Lower lobe of right lung (tissue), 2 donors: ENCODE data around the gene WASHC4. TPM values are rescaled to one million over a fixed set of nuclear protein-coding genes. Genes with fewer than 3 reads are reported as not detected.

Source experiments
- ATAC-seq, 2 donors: fragments of 200-7000 bp; cut with Tn5 transposase; one replicate each; pipeline ENCODE4 v1.9.1; 2020 to 2022; ENCODE audit warnings: mild to moderate bottlenecking in 2 of 2, moderate library complexity in 2 of 2
- DNase-seq: peaks from one replicate; pipeline ENCODE4 v3.0.0-alpha.2; 2020
- H3K27ac ChIP-seq: fragments of 200-600 bp; one replicate; pipeline ENCODE4 v1.8.0; 2022
- H3K27me3 ChIP-seq: fragments of 200-600 bp; one replicate; pipeline ENCODE4 v1.8.0; 2022; ENCODE audit warnings: low read depth
- H3K36me3 ChIP-seq: fragments of 200-600 bp; one replicate; pipeline ENCODE4 v1.8.0; 2022; ENCODE audit warnings: mild to moderate bottlenecking
- H3K4me1 ChIP-seq: fragments of 200-600 bp; one replicate; pipeline ENCODE4 v1.8.0; 2022
- H3K4me3 ChIP-seq: fragments of 200-600 bp; one replicate; pipeline ENCODE4 v1.8.0; 2022; ENCODE audit warnings: mild to moderate bottlenecking
- H3K9me3 ChIP-seq: fragments of 200-600 bp; one replicate; pipeline ENCODE4 v1.8.0; 2022
- CTCF ChIP-seq: fragments of 200-600 bp; IDR thresholded peaks from one replicate; pipeline ENCODE4 v1.8.0; 2022; ENCODE audit warnings: antibody characterized with exemption, mild to moderate bottlenecking
- intact Hi-C: fragments of 100-400 bp; cut with DNase I; formaldehyde crosslinking; loops from one replicate; pipeline ENCODE4 v1.11.0; 2022
- total RNA-seq: library from RNA; stranded (reverse); fragmentation: NEBNext Ultra II Directional; extraction: Animal tissue kit (Norgen Biotek cat#: 25700); gene quantifications from one replicate; pipeline ENCODE4 v1.2.1, GENCODE V29; 2021
- donor health status: DM: no; HTN: yes; CAD: no; lungs with severe emphysema.

WASHC4 gene
- total RNA-seq, 1 donor from 2014 or later = 68.9 TPM

- peaks cover 96% of the 10 kb centered on the region for H3K36me3 ChIP-seq
- no peak for TF ChIP-seq CTCF
- H3K4me3 ChIP-seq = no peak overlapping the region
Observed at GRCh38 chr12:105204127-105204526, 96.6 kb downstream of the WASHC4 start.

GRCh38 chr12:105204916-105205315 is 97.4 kb downstream of the WASHC4 start:
- intact Hi-C loops = no loop called here
- TF ChIP-seq CTCF = no peak
- no peak overlapping the region for H3K4me3 ChIP-seq
- no peak overlapping the region for H3K27ac ChIP-seq
- H3K27me3 ChIP-seq = no peaks in the 10 kb centered on the region
- H3K9me3 ChIP-seq = no peaks in the 10 kb centered on the region
- DNase-seq (no peak), ATAC-seq (no peak)
- H3K4me1 ChIP-seq = no peaks in the 10 kb centered on the region
- H3K36me3 ChIP-seq = peaks cover 97% of the 10 kb centered on the region

More at GRCh38 chr12:105204127-105204526, 96.6 kb downstream of the WASHC4 start:
- Histone ChIP-seq H3K4me1 (no peaks in the 10 kb centered on the region), H3K27me3 (no peaks in the 10 kb centered on the region), H3K27ac (no peak overlapping the region), H3K9me3 (no peaks in the 10 kb centered on the region)
- ATAC-seq = no peak
- intact Hi-C loops = no loop called here
- no peak for DNase-seq

GRCh38 chr12:105205322-105206048 is 98.0 kb downstream of the WASHC4 start:
- ATAC-seq = peak; percentile 41 to 49
- no peaks in the 10 kb centered on the region for H3K4me1 ChIP-seq
- H3K36me3 ChIP-seq = peaks cover 96% of the 10 kb centered on the region
- intact Hi-C loops = no loop called here
- no peak overlapping the region for H3K27ac ChIP-seq
- H3K4me3 ChIP-seq = no peak overlapping the region
- H3K9me3 ChIP-seq = no peaks in the 10 kb centered on the region
- no peak for TF ChIP-seq CTCF
- no peak for DNase-seq
- H3K27me3 ChIP-seq = no peaks in the 10 kb centered on the region

- no peak for TF ChIP-seq CTCF
- Histone ChIP-seq H3K36me3 (peaks cover 92% of the 10 kb centered on the region), H3K27me3 (no peaks in the 10 kb centered on the region), H3K4me3 (no peak overlapping the region), H3K4me1 (no peaks in the 10 kb centered on the region), H3K27ac (no peak overlapping the region), H3K9me3 (no peaks in the 10 kb centered on the region)
- ATAC-seq = no peak
- no peak for DNase-seq
- intact Hi-C loops = no loop called here
Observed at GRCh38 chr12:105206686-105207374, 99.3 kb downstream of the WASHC4 start.

- Histone ChIP-seq H3K27ac (no peak overlapping the region), H3K4me1 (no peaks in the 10 kb centered on the region), H3K27me3 (no peaks in the 10 kb centered on the region), H3K9me3 (no peaks in the 10 kb centered on the region), H3K4me3 (no peak overlapping the region), H3K36me3 (peaks cover 86% of the 10 kb centered on the region)
- DNase-seq = no peak
- no peak for ATAC-seq
- intact Hi-C loops = no loop called here
- TF ChIP-seq CTCF = no peak
Observed at GRCh38 chr12:105209091-105209490, 101.6 kb downstream of the WASHC4 start.
